ENCODE results near the gene SFTPD. TPM values are rescaled to one million over a fixed set of nuclear protein-coding genes. Genes with fewer than 3 reads are reported as not detected.

The SFTPD gene
- total RNA-seq, 1 experiment from 2014 or later, result 0.24 TPM

DNA sequence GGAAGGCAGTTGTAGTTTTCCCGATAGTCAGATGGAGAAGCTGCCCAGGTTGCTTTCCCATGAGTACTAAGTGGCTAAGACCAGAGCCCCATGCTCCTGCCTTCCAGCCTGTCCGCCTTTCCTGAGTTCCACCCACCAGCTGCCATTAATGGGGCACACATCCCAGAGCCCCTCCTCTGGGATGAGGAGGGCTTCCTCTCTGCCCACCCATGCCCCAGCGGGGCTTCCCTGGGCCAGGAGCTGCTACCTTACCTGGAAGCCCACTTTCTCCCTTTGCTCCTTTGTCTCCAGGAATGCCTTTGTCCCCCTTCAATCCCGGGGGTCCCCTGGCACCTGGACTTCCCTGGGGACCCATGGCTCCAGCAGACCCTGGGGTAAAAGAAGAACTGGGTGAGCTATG, 7.8 kb downstream of the SFTPD start:
- Mint-ChIP-seq H3K27ac (no peak overlapping the region), H3K4me3 (no peak overlapping the region), H3K4me1 (peaks cover 3 to 4% of the 10 kb centered on the region in 2 experiments; a peak in 3 of 4 replicates), H3K9me3 (no peaks in the 10 kb centered on the region; a peak in 1 of 5 replicates), H3K27me3 (ENCODE audit: low read depth) (peaks cover 14% of the 10 kb centered on the region), H3K36me3 (ENCODE audit: insufficient read depth in 1 of 3, low read depth in 3 of 3) (no peaks in the 10 kb centered on the region)
- H3K79me1 ChIP-seq (ENCODE audit: insufficient read depth, low read depth, low read length, poor library complexity, severe bottlenecking), result no peaks in the 10 kb centered on the region
- no peaks in the 10 kb centered on the region for H4K20me1 ChIP-seq (ENCODE audit: control insufficient read depth, insufficient read depth, insufficient read length)
- no peaks in the 10 kb centered on the region for H3K4me1 ChIP-seq (ENCODE audit: insufficient read depth, low read length)
- H3K4ac ChIP-seq (ENCODE audit: low read depth, low read length), result no peak overlapping the region
- no peak overlapping the region for H2AFZ ChIP-seq (ENCODE audit: low read length)
- no peak overlapping the region for H2AK5ac ChIP-seq (ENCODE audit: insufficient read length, low read length)
- H3K79me2 ChIP-seq (ENCODE audit: insufficient read depth, low read length), result no peaks in the 10 kb centered on the region
- no peak overlapping the region for H3K9ac ChIP-seq (ENCODE audit: extremely low read depth, insufficient read length, low read length)
- no peak overlapping the region for H4K5ac ChIP-seq (ENCODE audit: insufficient read length, low read depth, low read length)
- H2BK15ac ChIP-seq (ENCODE audit: low read depth, low read length), result no peak overlapping the region
- no peaks in the 10 kb centered on the region for H3K23me2 ChIP-seq (ENCODE audit: insufficient read length, low read depth, low read length, poor library complexity, severe bottlenecking)
- H3K14ac ChIP-seq (ENCODE audit: insufficient read depth, low read length), result no peak overlapping the region
- no peaks in the 10 kb centered on the region for H3K9me3 ChIP-seq (ENCODE audit: control insufficient read depth, low read depth, low read length)
- no peak overlapping the region for H3K4me2 ChIP-seq (ENCODE audit: insufficient read depth, insufficient read length, low read length)
- no peak overlapping the region for H3T11ph ChIP-seq (ENCODE audit: low read length)
- no peak for DNase-seq
- no CpG with 5 or more reads among the region's 4 CpGs for WGBS (ENCODE audit: extremely low coverage, insufficient read length, low lambda C conversion rate)
- H3K18ac ChIP-seq (ENCODE audit: insufficient read length, low read depth, low read length), result no peak overlapping the region
- H2BK20ac ChIP-seq (ENCODE audit: low read depth, low read length, poor library complexity, severe bottlenecking), result no peak overlapping the region
- no peak overlapping the region for H4K91ac ChIP-seq (ENCODE audit: insufficient read length, low read depth, low read length)
- no peak overlapping the region for H3K27ac ChIP-seq (ENCODE audit: insufficient read length, low read depth, low read length)
- H4K8ac ChIP-seq (replicated peaks; ENCODE audit: insufficient read length, low read depth, low read length), result no peak overlapping the region
- no peak overlapping the region for H3K23ac ChIP-seq (ENCODE audit: insufficient read length, low read depth, low read length)
- no peak overlapping the region for H3K56ac ChIP-seq (ENCODE audit: insufficient read length, low read depth, low read length)
- TF ChIP-seq, protein P1, sequence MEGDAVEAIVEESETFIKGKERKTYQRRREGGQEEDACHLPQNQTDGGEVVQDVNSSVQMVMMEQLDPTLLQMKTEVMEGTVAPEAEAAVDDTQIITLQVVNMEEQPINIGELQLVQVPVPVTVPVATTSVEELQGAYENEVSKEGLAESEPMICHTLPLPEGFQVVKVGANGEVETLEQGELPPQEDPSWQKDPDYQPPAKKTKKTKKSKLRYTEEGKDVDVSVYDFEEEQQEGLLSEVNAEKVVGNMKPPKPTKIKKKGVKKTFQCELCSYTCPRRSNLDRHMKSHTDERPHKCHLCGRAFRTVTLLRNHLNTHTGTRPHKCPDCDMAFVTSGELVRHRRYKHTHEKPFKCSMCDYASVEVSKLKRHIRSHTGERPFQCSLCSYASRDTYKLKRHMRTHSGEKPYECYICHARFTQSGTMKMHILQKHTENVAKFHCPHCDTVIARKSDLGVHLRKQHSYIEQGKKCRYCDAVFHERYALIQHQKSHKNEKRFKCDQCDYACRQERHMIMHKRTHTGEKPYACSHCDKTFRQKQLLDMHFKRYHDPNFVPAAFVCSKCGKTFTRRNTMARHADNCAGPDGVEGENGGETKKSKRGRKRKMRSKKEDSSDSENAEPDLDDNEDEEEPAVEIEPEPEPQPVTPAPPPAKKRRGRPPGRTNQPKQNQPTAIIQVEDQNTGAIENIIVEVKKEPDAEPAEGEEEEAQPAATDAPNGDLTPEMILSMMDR (conservative IDR thresholded peaks at IDR 0.05), result no peak
- no peaks in the 10 kb centered on the region for H3K27me3 ChIP-seq (ENCODE audit: insufficient read depth, low read length)
- no peak overlapping the region for H2BK5ac ChIP-seq (ENCODE audit: insufficient read length, low read length)
- H2BK12ac ChIP-seq (ENCODE audit: insufficient read length, low read depth, low read length), result no peak overlapping the region
- H2BK120ac ChIP-seq (ENCODE audit: low read depth, low read length, poor library complexity, severe bottlenecking), result no peak overlapping the region
